Osteocyte (in vitro differentiated cells): ENCODE results near the gene P2RX5. TPM values are rescaled to one million over a fixed set of nuclear protein-coding genes. Genes with fewer than 3 reads are reported as not detected.

Experiments used
- DNase-seq: peaks from one replicate; pipeline ENCODE4 v3.0.0; 2021; ENCODE audit warnings: mixed read lengths; ENCODE audit not compliant: unreplicated experiment; ENCODE audit errors: extremely low spot score
- H3K27ac Mint-ChIP-seq: one replicate; pipeline ENCODE4 v1.8.0; 2021; ENCODE audit warnings: mild to moderate bottlenecking, mixed read lengths; ENCODE audit not compliant: unreplicated experiment
- H3K27me3 Mint-ChIP-seq: one replicate; pipeline ENCODE4 v1.8.0; 2021; ENCODE audit warnings: mixed read lengths; ENCODE audit not compliant: unreplicated experiment
- H3K36me3 Mint-ChIP-seq: one replicate; pipeline ENCODE4 v1.8.0; 2021; ENCODE audit warnings: mixed read lengths; ENCODE audit not compliant: unreplicated experiment
- H3K4me1 Mint-ChIP-seq: one replicate; pipeline ENCODE4 v1.8.0; 2021; ENCODE audit warnings: mixed read lengths; ENCODE audit not compliant: unreplicated experiment
- H3K4me3 Mint-ChIP-seq: one replicate; pipeline ENCODE4 v1.8.0; 2021; ENCODE audit warnings: mild to moderate bottlenecking, moderate library complexity, mixed read lengths; ENCODE audit not compliant: unreplicated experiment
- H3K9me3 Mint-ChIP-seq: one replicate; pipeline ENCODE4 v1.8.0; 2021; ENCODE audit warnings: mixed read lengths; ENCODE audit not compliant: unreplicated experiment
- total RNA-seq: library from RNA; stranded (reverse); gene quantifications from 2 replicates; pipeline ENCODE4 v1.2.1, GENCODE V29; 2021
- TF ChIP-seq, protein P1 (sequence below): fragments of 200-600 bp; sonication (generic); IDR thresholded peaks from 2 replicates; pipeline ENCODE4 v1.5.0; 2021; ENCODE audit warnings: antibody characterized with exemption, mild to moderate bottlenecking, moderate library complexity

P2RX5 gene
- total RNA-seq, 1 donor from 2014 or later: 0.43 TPM

DNA sequence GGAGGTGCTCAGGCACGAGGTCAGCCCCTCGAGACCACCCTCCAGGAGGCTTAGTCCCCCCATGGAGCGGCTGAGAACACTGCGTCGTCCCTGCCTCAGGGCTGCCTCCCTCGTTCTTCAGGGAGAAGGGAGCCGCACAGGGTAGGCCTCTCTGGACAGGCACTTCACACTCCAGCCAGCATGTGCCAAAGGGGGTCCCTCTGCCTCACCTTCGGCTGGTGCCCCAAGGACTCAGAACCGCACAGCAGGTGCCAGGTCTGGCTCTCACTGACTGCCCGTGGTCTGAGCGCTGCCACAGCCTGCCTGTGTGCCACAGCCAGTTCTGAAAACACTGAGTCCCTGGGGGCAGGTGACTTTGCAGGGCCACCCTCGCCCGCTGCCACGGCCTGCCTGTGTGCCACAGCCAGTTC is 7.1 kb downstream of the P2RX5 start:
- Mint-ChIP-seq H3K9me3 (no peaks in the 10 kb centered on the region), H3K27me3 (peaks cover 8% of the 10 kb centered on the region), H3K36me3 (no peaks in the 10 kb centered on the region), H3K4me3 (no peak overlapping the region), H3K27ac (no peak overlapping the region), H3K4me1 (no peaks in the 10 kb centered on the region)
- no peak for DNase-seq
- TF ChIP-seq, protein P1, sequence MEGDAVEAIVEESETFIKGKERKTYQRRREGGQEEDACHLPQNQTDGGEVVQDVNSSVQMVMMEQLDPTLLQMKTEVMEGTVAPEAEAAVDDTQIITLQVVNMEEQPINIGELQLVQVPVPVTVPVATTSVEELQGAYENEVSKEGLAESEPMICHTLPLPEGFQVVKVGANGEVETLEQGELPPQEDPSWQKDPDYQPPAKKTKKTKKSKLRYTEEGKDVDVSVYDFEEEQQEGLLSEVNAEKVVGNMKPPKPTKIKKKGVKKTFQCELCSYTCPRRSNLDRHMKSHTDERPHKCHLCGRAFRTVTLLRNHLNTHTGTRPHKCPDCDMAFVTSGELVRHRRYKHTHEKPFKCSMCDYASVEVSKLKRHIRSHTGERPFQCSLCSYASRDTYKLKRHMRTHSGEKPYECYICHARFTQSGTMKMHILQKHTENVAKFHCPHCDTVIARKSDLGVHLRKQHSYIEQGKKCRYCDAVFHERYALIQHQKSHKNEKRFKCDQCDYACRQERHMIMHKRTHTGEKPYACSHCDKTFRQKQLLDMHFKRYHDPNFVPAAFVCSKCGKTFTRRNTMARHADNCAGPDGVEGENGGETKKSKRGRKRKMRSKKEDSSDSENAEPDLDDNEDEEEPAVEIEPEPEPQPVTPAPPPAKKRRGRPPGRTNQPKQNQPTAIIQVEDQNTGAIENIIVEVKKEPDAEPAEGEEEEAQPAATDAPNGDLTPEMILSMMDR: no peak

DNA sequence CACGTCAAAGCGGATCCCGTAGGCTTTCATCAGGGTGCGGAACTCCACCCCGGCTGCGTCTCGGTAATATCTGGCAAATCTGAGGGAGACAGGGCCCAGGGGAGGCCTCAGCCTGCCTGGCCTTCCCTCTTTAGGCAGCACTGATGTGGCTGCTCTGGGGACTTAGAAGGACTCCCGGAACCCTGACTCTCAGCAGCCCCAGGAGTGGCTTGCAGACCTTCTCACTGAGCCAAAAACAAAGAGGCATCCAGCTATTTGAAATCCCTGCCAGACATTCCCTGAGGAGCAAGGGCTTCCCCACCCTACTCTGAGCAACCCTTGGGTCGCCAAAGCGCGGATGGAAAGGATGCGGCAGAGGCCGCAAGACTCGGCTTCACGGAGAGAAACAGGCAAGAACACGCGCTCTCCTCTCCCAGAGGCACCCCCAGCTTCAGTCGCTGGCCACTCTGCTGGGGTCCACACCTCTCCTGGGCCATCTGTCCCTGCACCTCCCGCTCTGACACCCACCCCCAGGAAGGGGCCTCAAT is 7.9 kb downstream of the P2RX5 start:
- TF ChIP-seq, protein P1: no peak

GRCh38 chr17:3685174-3685573 is 10.8 kb downstream of the P2RX5 start:
- H3K27ac Mint-ChIP-seq: no peak overlapping the region
- TF ChIP-seq, protein P1: no peak
- no peaks in the 10 kb centered on the region for H3K27me3 Mint-ChIP-seq
- no peaks in the 10 kb centered on the region for H3K36me3 Mint-ChIP-seq
- no peak overlapping the region for H3K4me3 Mint-ChIP-seq
- no peaks in the 10 kb centered on the region for H3K4me1 Mint-ChIP-seq
- no peak for DNase-seq
- no peaks in the 10 kb centered on the region for H3K9me3 Mint-ChIP-seq

More for the DNA sequence above, 7.9 kb downstream of the P2RX5 start:
- H3K4me1 Mint-ChIP-seq: no peaks in the 10 kb centered on the region
- H3K27ac Mint-ChIP-seq: no peak overlapping the region
- H3K36me3 Mint-ChIP-seq: no peaks in the 10 kb centered on the region
- H3K4me3 Mint-ChIP-seq: no peak overlapping the region
- no peaks in the 10 kb centered on the region for H3K9me3 Mint-ChIP-seq
- no peak for DNase-seq
- peaks cover 4% of the 10 kb centered on the region for H3K27me3 Mint-ChIP-seq

DNA sequence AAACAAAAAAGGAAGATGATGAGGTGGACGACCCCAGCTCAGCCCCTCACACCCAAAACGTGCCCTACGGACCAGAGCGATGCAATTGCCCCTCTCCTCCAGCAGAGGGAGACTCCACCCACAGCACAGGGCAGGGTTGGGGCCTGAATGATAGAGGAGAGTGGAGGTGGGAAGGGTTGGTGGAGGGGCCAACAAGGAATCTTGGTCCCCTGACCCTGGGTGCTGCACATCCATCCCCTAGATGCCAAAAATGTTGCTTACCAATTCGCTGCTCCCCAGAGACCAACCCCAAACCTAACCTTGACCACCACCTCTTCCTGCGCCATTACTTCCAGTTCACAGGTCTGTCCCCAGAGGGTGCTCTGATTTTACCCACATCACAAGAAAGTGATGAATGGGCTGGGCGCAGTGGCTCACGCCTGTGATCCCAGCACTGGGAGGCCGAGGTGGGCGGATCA is 12.9 kb downstream of the P2RX5 start:
- TF ChIP-seq, protein P1: peak; percentile 81
- Mint-ChIP-seq H3K27me3 (no peaks in the 10 kb centered on the region), H3K27ac (no peak overlapping the region), H3K36me3 (no peaks in the 10 kb centered on the region), H3K9me3 (no peaks in the 10 kb centered on the region), H3K4me1 (no peaks in the 10 kb centered on the region), H3K4me3 (no peak overlapping the region)
- DNase-seq: no peak

GRCh38 chr17:3682033-3682432 is 13.9 kb downstream of the P2RX5 start:
- H3K4me3 Mint-ChIP-seq: no peak overlapping the region
- H3K4me1 Mint-ChIP-seq: no peaks in the 10 kb centered on the region
- H3K36me3 Mint-ChIP-seq: no peaks in the 10 kb centered on the region
- no peak overlapping the region for H3K27ac Mint-ChIP-seq
- DNase-seq: no peak
- H3K27me3 Mint-ChIP-seq: no peaks in the 10 kb centered on the region
- TF ChIP-seq, protein P1: no peak
- no peaks in the 10 kb centered on the region for H3K9me3 Mint-ChIP-seq
